ENCODE measurements around the gene ATXN10.

ATXN10 gene

GRCh38 chr22:45893516-45893915 lies 221.9 kb downstream of the ATXN10 start:
- no peaks in the 10 kb centered on the region for H3K36me3 ChIP-seq (ENCODE audit: insufficient read depth, low read length)
- TF ChIP-seq CTCF (conservative IDR thresholded peaks at IDR 0.05; ENCODE audit: low read length) (no peak), EZH2phosphoT487 (IDR thresholded peaks at IDR 0.05; ENCODE audit: borderline replicate concordance) (no peak)
- no peak overlapping the region for H2AFZ ChIP-seq (ENCODE audit: low read length)
- H3K4me3 ChIP-seq (ENCODE audit: low read length, poor library complexity, severe bottlenecking): no peak overlapping the region
- H3K4me1 ChIP-seq (ENCODE audit: insufficient read depth, low read length, poor library complexity, severe bottlenecking): no peaks in the 10 kb centered on the region
- no peaks in the 10 kb centered on the region for H3K27me3 ChIP-seq (ENCODE audit: insufficient read depth, low read length, poor library complexity, severe bottlenecking)
- no peaks in the 10 kb centered on the region for H3K79me2 ChIP-seq (ENCODE audit: insufficient read depth, low read length)
- no peak overlapping the region for H3K4me2 ChIP-seq (ENCODE audit: low read depth, low read length, poor library complexity, severe bottlenecking)
- no peaks in the 10 kb centered on the region for H3K9me2 ChIP-seq (replicated peaks; ENCODE audit: low read depth, low read length)
- no peaks in the 10 kb centered on the region for H4K20me1 ChIP-seq (ENCODE audit: insufficient read depth, low read length, poor library complexity, severe bottlenecking)
- no peak overlapping the region for H3K9ac ChIP-seq (ENCODE audit: low read depth, low read length, poor library complexity, severe bottlenecking)
- H3F3A ChIP-seq (ENCODE audit: low read depth): no peaks in the 10 kb centered on the region
- no peaks in the 10 kb centered on the region for H3K9me3 ChIP-seq (ENCODE audit: insufficient read depth, low read depth, low read length)
